D721Med (cell line): ENCODE data around the gene STK4.
"Not testable (repeated sequence)": the region's sequence is repeated elsewhere in the genome, so short reads cannot be mapped to it uniquely, and the experiment has no call there.

Experiments
- DNase-seq: peaks from one replicate; pipeline ENCODE4 v3.0.0; 2011; ENCODE audit warnings: low spot score; ENCODE audit not compliant: insufficient read length
- FAIRE-seq: peaks from 2 replicates; lab custom pipeline; 2011; peaks lifted over from hg19 to GRCh38; lab: Jason Lieb, UNC
- CTCF ChIP-seq: IDR thresholded peaks from 2 replicates; pipeline ENCODE4 v1.5.1; 2012; ENCODE audit warnings: mild to moderate bottlenecking, control low read depth; ENCODE audit not compliant: insufficient read depth; ENCODE audit errors: missing control alignments

Gene STK4

DNA sequence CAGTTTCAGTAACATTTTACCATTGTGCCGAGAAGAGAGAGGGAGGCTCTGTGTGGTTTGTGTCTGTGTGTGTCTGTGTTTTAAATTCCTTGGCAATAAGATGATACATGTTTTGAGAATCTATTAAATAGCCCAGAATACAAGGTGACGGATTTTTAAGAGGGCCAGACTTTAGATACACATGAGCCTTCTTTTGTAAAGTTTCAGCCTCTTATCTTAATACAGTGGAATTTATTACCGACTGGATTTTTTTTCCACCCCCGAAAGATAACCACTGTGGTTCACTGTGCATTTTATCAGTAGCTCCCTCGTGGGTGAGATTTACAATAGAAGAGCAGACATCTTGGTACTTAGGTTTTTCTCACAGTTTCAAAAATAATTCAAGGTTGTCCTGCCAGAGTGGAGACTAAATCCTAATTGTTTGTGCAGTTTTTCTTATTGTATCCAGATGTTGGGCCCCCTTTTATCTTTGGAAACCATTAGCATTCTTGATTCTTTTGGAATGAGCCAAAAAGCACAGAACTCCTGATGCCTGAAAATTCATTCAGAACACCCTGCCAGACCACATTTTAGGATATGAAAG is 49.9 kb downstream of the STK4 start:
- no peak for TF ChIP-seq CTCF
- no peak for FAIRE-seq
- no peak for DNase-seq

- FAIRE-seq: no peak
These were observed 51.0 kb downstream of the STK4 start for GRCh38 chr20:45017281-45017680.

GRCh38 chr20:45017857-45018256 is 51.5 kb downstream of the STK4 start:
- DNase-seq (no peak), FAIRE-seq (no peak)
- no peak for TF ChIP-seq CTCF

More at GRCh38 chr20:45017281-45017680, 51.0 kb downstream of the STK4 start:
- TF ChIP-seq CTCF: no peak
- DNase-seq: no peak

DNA sequence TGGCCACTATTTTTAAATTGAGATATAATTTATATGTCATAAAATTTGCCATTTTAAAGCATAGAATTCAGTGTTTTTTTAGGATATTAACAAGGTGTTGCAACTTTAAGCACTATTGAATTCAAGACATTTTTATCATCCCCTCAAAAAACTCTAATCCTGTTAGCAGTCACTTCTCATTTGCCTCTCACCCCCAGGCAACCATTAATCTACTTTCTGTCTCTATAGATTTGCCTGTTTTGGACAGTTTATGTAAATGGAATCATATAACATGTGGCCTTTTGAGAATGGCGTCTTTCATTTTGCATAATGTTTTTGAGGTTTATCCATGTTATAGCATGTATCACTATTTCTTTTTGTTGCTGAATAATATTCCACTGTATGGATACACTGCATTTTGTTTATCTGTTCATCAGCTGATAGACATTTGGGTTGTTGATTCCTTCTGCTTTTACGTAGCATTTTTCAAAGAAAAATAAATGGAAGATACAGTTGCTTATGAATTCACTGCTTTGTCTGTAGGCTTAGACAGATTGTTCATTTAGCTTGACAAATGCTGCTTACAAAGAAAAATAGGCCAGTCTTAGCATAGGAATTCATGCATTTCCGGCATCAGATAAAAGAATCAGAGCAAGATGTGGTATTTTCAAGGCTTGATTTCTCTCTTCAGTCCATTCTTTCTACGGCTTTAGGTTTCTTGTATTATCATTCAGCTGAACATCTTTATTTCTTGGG is 52.9 kb downstream of the STK4 start:
- DNase-seq (no peak), FAIRE-seq (no peak)
- no peak for TF ChIP-seq CTCF

DNA sequence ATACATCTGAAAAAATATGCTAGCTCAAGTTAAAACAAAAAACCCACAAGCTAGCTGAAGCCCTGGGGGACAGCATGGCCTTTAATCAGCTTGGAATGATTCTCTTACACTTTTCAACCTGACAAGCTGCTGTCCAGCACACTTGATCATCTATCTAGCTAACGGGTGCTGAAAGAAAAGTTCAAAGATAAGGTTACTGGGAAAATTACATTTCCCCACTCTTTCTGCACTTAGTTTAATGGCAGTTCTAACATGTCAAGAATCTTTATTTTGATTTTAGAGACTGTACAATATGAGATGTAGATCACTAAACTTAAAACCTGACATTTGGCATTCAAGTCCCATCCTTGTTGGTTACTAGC is 53.4 kb downstream of the STK4 start:
- no peak for DNase-seq

DNA sequence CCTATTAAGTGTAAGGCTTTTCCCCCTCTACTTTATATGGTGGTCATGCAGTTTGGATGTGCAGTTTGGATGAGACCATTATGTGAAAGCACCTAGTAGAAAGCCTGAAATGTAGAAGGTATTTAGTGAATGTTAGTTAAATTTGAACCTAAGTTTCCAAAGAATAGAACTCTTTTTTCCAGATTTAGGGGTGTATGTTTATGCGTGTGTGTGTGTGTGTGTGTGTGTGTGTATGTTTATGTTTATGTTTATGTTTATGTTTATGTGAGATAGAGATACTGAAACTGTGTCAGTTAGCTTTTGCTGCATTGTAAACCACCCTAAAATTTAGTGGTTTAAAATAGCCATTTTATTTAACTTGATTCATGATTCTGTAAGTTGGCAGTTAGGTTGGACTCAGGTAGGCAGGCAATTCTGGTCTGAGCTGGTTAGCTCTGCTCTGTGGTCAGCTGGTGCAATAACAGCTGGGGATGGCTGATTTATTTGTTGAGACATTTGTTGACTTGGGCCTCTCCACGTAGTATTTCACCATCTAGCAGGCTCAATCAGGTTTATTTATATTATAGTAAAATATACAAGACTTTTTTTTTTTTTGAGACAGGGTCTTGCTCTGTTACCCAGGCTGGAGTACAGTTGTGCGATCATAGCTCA is 54.0 kb downstream of the STK4 start:
- DNase-seq (no peak), FAIRE-seq (no peak)
- TF ChIP-seq CTCF: no peak

More for the DNA sequence above, 53.4 kb downstream of the STK4 start:
- TF ChIP-seq CTCF: no peak
- no peak for FAIRE-seq

DNA sequence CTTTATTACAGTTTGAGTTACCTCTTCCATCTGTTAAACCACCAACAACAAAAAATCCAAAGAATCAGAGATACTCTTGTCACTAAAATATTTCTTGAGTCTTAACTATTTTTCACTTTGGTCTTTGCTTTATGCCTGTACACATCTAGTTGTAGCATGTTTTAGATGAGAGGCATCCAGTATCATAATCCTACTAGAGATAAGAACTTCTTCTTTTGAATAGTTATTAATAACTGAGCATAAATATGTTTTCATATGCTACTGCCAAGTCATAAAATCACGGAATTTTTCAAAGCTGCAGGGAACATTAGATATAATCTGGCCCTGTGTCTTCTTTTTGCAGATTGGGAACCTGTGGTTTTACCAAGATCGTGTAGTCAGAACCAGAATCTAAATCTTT is 55.3 kb downstream of the STK4 start:
- DNase-seq (no peak), FAIRE-seq (no peak)
- no peak for TF ChIP-seq CTCF

DNA sequence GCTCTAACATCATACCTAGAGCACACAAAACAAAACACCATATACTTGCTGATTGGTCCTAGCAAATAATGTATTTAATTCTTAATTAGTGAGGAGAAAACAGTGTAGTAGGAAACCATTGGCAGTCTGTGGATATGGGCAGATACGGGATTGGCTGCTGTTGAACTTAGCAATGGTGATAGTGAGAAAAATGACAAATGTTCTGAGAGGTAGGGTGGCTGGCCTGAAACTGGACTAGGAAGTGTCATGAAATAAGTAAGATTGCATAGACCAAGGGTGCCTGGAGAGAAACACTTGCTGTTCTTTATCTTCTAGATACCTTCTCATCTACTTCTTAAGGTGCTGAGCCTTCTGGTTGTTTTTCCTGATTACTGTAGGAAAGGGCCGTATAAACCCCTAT is 56.8 kb downstream of the STK4 start:
- not testable (repeated sequence) for FAIRE-seq, DNase-seq
